PFSK-1 (cell line): ENCODE results near the gene CNGA3.

Experiments
- POLR2AphosphoS5 ChIP-seq: IDR thresholded peaks from 2 replicates; pipeline ENCODE4 v1.6.1; 2012; ENCODE audit warnings: low read depth, mild to moderate bottlenecking, control low read depth, low read length, moderate library complexity
- SIN3A ChIP-seq: IDR thresholded peaks from 2 replicates; pipeline ENCODE4 v1.6.1; 2012; ENCODE audit warnings: mild to moderate bottlenecking, low read length, moderate library complexity, borderline replicate concordance; ENCODE audit not compliant: insufficient read depth
- TAF1 ChIP-seq: IDR thresholded peaks from 2 replicates; pipeline ENCODE4 v1.6.1; 2012; ENCODE audit warnings: low read length, control low read depth, borderline replicate concordance; ENCODE audit not compliant: insufficient read depth

DNA sequence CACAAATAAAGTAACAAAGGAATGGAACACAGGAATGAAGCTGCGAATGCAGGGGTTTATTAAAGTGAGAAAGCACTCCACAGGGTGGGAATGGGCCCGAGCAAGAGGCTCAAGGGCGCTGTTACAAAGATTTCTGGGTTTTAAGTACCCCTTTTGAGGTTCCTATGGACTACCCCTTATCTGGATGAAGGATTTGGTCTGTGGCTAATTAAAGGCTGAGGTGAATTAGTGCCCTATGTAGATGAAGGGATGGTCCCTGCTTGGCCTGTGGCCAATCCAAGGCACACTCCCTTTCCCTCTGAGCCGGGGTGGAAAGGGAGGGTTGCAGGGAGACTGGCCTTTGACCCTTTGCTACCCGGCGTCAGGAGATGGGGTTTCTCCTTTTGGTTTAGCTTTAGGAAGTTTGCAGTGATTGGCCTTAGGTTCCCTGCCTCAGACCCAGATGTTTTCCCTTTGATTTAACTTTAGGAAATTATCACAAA is 47.5 kb upstream of the CNGA3 start:
- TF ChIP-seq POLR2AphosphoS5, result no peak
- TF ChIP-seq SIN3A, result no peak
- TF ChIP-seq TAF1, result no peak
